AG10803 (cell line): Measurements from ENCODE around the gene ARL5B.
A peak's percentile ranks its signal among the peaks of the same experiment; 100 is the strongest.
"Not testable (repeated sequence)": the region's sequence is repeated elsewhere in the genome, so short reads cannot be mapped to it uniquely, and the experiment has no call there.

Experiments used
- DNase-seq: peaks from one replicate; pipeline ENCODE4 v3.0.0; 2010; ENCODE audit warnings: low read depth
- H3K4me3 ChIP-seq: 2 replicates; pipeline ENCODE4 v1.5.1; 2011; ENCODE audit warnings: mild to moderate bottlenecking, low read length, control low read depth
- TF ChIP-seq, protein P1 (sequence below): conservative IDR thresholded peaks from 2 replicates; pipeline ENCODE4 v1.5.1; 2011; ENCODE audit warnings: mild to moderate bottlenecking, low read length, control low read depth, inconsistent platforms

ARL5B gene, protein sequence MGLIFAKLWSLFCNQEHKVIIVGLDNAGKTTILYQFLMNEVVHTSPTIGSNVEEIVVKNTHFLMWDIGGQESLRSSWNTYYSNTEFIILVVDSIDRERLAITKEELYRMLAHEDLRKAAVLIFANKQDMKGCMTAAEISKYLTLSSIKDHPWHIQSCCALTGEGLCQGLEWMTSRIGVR

DNA sequence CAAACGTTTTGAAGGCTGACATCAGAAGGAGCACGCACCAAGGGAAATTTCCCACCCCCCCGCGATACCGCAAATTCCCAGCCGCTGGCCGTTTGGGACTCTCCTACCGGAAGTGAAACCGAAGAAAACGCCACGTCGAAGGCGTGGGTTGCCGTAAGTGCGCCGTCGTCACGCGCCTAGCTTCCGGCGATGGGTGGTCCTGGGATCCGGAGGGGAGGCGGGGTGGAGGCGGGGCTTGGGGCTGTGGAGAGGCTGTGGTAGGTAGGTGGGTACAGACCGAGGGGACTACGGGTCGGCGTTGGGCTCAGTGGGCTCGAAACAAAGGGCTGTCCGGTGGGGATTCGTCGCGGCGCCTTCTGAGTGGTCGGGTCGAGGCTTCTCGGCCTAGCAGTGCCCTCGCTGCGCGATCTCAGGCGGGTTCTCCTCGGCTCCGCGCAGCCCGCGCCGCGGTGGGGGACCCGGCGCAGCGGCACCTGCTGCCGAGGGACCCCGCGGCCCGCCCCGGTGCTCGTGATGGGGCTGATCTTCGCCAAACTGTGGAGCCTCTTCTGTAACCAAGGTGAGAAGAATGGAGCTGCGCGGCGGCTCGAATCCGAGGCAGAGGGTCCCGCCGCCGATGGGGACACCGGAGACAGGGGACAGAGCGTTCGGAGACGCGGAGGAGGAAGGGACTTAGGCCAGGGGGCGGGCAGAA is at the start of gene ARL5B:
Gene ARL5B (plus strand): TSS at position 307 of the 694 bp plus-strand sequence. CDS start 207 bp downstream, at position 514.
- DNase-seq, result peak; percentile 99
- TF ChIP-seq, protein P1, sequence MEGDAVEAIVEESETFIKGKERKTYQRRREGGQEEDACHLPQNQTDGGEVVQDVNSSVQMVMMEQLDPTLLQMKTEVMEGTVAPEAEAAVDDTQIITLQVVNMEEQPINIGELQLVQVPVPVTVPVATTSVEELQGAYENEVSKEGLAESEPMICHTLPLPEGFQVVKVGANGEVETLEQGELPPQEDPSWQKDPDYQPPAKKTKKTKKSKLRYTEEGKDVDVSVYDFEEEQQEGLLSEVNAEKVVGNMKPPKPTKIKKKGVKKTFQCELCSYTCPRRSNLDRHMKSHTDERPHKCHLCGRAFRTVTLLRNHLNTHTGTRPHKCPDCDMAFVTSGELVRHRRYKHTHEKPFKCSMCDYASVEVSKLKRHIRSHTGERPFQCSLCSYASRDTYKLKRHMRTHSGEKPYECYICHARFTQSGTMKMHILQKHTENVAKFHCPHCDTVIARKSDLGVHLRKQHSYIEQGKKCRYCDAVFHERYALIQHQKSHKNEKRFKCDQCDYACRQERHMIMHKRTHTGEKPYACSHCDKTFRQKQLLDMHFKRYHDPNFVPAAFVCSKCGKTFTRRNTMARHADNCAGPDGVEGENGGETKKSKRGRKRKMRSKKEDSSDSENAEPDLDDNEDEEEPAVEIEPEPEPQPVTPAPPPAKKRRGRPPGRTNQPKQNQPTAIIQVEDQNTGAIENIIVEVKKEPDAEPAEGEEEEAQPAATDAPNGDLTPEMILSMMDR, result no peak
- peak within 1 kb of the TSS; percentile 93 for H3K4me3 ChIP-seq

DNA sequence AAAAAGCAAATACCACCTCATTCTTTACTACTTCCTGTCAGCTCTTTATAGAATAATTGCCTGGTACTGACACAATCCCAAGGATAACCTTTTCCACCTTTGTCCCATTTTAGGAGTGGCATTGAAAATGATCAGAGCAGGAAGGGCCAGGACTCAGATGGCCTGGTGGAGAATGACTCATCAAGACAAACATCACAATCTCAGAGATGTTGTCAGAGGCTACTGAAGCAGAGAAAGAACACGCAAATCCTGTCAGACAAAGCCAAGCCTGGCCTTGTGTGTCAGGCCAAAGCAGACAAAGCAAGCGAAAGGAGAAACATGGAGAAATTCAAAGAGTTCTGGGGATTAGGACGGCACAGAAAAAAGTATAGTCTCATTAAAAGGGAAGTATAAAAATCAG is 48.7 kb upstream of the ARL5B start:
- H3K4me3 ChIP-seq, result no peak overlapping the region
- DNase-seq, result peak; percentile 51
- TF ChIP-seq, protein P1, result no peak

DNA sequence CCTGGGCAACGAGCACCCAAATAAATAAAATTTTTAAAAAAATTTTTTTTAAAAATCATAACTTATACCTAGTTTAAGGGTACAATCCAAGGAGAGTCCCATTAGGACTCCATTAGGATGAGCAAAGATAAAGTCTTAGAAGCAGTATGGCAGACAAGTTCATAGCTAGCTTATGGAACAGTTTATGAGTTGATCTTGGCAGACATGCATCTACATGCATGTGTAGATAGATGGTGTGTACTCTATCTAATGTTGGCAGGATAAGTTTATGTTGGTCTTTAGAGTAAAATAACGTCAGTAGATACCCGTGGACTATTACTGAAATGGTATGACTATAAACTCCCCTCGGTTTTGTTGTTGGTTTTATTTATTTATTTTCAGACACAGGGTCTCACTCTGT is 48.1 kb upstream of the ARL5B start:
- no peak overlapping the region for H3K4me3 ChIP-seq
- TF ChIP-seq, protein P1, result no peak

DNA sequence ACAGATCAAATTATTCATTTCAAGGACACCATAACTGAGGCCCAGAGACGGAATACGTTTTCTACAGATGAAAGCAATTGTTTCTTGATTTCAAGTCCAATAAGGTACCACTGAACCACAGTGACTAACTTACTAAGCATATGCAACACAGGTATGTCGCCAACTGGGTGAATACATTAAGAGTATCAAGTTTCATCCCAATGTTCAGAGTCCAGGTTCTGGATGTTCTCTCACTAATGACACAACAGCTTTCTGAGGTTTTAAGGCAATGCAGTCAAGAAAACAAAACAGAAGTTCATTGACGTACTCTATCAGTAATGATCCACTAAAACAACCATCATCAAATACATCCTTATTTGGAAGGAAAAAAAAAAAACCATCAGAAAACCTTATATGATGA is 43.6 kb upstream of the ARL5B start:
- DNase-seq, result no peak
- H3K4me3 ChIP-seq, result no peak overlapping the region
- TF ChIP-seq, protein P1, result no peak

More for the DNA sequence above, 48.1 kb upstream of the ARL5B start:
- DNase-seq, result no peak

DNA sequence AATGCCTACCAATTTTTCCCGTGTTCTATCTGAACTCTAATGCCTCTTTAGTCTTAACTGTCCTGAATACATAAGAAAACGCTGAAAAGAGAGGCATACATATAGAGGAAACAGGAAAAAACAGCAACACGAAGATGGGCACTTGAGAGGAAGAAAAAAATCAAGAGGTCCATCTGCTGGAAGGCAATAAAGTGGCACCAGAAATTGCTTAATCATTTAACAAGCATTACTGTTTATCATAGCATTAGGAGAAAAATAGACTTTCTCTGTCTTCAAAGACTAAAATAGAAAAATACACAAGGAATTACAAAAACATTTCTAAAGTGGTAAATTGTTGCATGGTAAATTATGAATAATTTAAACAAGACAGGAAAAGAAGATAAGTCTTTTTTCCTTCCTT is 42.9 kb upstream of the ARL5B start:
- DNase-seq, result no peak
- TF ChIP-seq, protein P1, result 0 out of 2 replicates have a peak, but pooled peaks have one; percentile 1
- H3K4me3 ChIP-seq, result no peak overlapping the region

DNA sequence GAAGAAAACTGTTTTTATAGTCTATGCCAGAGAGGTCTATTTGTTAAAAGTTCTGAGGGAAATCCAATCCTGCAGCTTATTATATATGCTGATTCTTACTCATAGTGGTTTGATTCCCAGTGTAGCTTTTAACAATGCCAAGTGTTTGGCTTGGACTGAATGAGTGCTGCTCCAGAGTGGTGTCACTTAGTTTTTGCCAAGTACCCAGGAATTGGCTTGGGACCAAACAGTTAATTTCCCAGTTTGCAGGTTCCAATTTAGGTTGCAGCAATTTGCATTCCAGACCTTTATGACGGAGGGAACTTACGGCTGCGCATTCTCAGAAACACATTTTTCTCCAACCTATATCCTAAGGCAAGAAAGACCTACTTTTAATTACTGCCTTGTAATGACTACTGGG is 40.2 kb upstream of the ARL5B start:
- TF ChIP-seq, protein P1, result no peak
- no peak overlapping the region for H3K4me3 ChIP-seq
- DNase-seq, result no peak

DNA sequence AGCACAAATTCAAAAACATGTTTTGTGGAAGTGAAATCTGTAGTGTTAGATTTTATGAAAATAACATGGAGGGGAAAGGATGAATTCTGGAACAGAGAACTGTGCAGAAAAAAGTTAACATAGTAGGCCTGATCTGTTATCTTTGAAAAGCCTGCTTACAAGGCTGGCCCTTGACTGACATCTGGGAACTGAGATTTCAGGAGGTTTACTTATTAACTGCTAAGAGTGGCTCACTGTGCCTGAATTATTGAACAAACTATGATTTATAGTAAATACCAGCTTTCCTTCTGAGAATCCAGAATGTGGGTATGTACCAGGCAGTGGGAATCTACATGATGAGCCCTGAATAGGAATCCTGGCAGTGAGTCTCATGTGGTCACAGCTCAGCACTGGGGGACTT is 38.4 kb upstream of the ARL5B start:
- no peak for DNase-seq
- TF ChIP-seq, protein P1, result no peak
- no peak overlapping the region for H3K4me3 ChIP-seq

DNA sequence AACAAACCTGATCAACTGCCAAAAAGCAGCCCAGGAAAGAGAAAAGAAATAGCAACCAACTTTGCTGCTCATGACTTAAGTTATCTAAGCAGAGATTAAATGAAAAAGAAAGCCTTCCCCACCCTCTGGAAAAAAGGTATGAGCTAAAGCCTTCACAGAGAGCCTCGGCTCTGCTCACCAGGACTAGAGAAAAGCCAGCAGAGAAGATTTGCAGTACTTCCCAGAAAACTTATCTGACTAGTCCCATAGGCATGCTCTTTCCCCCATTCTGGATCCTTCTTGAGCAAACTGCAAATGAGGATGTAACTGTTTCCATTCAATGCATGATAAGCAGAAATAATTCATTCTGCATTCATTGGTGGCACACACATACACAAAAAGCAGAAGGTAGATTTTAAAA is 35.6 kb upstream of the ARL5B start:
- not testable (repeated sequence) for H3K4me3 ChIP-seq
- DNase-seq, result peak; percentile 56
